Activated CD4-positive, CD25-positive, alpha-beta regulatory T cell (primary cell): ENCODE measurements around the gene ADSS1.
A peak's percentile ranks its signal among the peaks of the same experiment; 100 is the strongest.

Experiments used
- DNase-seq, 4 experiments: peaks; one replicate each; lab custom pipeline; 2025; lab: John Stamatoyannopoulos, UW

Gene ADSS1

GRCh38 chr14:104700225-104700651, 23.8 kb upstream of the ADSS1 start:
- no peak for DNase-seq

- no peak for DNase-seq
Observed at GRCh38 chr14:104700747-104701217, 23.2 kb upstream of the ADSS1 start.

GRCh38 chr14:104701383-104702076, 22.5 kb upstream of the ADSS1 start:
- no peak for DNase-seq

- DNase-seq: no peak
Observed at GRCh38 chr14:104702106-104702505, 21.9 kb upstream of the ADSS1 start.

GRCh38 chr14:104702673-104703072, 21.4 kb upstream of the ADSS1 start:
- DNase-seq: no peak

- no peak for DNase-seq
Observed at GRCh38 chr14:104703269-104703668, 20.8 kb upstream of the ADSS1 start.

- no peak for DNase-seq
Observed at GRCh38 chr14:104704252-104704651, 19.8 kb upstream of the ADSS1 start.

- no peak for DNase-seq
Observed at GRCh38 chr14:104705340-104706047, 18.5 kb upstream of the ADSS1 start.

- no peak for DNase-seq
Observed at GRCh38 chr14:104706733-104707607, 17.1 kb upstream of the ADSS1 start.

GRCh38 chr14:104707608-104708595, 16.1 kb upstream of the ADSS1 start:
- DNase-seq: no peak

GRCh38 chr14:104708606-104709268, 15.3 kb upstream of the ADSS1 start:
- peak; percentile 52 to 59 (median 54) for DNase-seq

GRCh38 chr14:104709387-104710039, 14.5 kb upstream of the ADSS1 start:
- DNase-seq: no peak

- no peak for DNase-seq
Observed at GRCh38 chr14:104710071-104710735, 13.8 kb upstream of the ADSS1 start.

GRCh38 chr14:104712881-104713734, 10.9 kb upstream of the ADSS1 start:
- DNase-seq: no peak

- no peak for DNase-seq
Observed at GRCh38 chr14:104714066-104714465, 10.0 kb upstream of the ADSS1 start.

GRCh38 chr14:104714681-104715080, 9.3 kb upstream of the ADSS1 start:
- DNase-seq: no peak

GRCh38 chr14:104715416-104715815, 8.6 kb upstream of the ADSS1 start:
- DNase-seq: no peak

GRCh38 chr14:104715871-104716270, 8.2 kb upstream of the ADSS1 start:
- DNase-seq: no peak

- DNase-seq: no peak
Observed at GRCh38 chr14:104717137-104717536, 6.9 kb upstream of the ADSS1 start.
